HL-60 (cell line): ENCODE measurements around the gene HLA-DPB1.

Experiments used
- DNase-seq, 2 experiments: peaks; one replicate each; pipeline ENCODE4 v3.0.0-alpha.2; 2010 to 2020; ENCODE audit warnings: low read depth in 1 of 2, low spot score in 1 of 2
- H3K27ac ChIP-seq: fragments of 250-450 bp; sonication (Bioruptor Pico); replicated peaks from 2 replicates; pipeline ENCODE4 v1.5.1; 2020; ENCODE audit warnings: mild to moderate bottlenecking, moderate library complexity
- H3K27me3 ChIP-seq: fragments of 250-450 bp; sonication (Bioruptor Pico); 2 replicates; pipeline ENCODE4 v1.5.1; 2021; ENCODE audit warnings: mild to moderate bottlenecking, moderate library complexity; ENCODE audit not compliant: insufficient read depth, poor library complexity, severe bottlenecking
- H3K4me3 ChIP-seq: replicated peaks from 2 replicates; pipeline ENCODE4 v1.5.1; 2011; ENCODE audit warnings: mild to moderate bottlenecking, control low read depth, low read length; ENCODE audit not compliant: insufficient read depth
- GABPA ChIP-seq: IDR thresholded peaks from 2 replicates; pipeline ENCODE4 v1.6.1; 2012; ENCODE audit warnings: low read depth
- POLR2AphosphoS5 ChIP-seq: IDR thresholded peaks from 2 replicates; pipeline ENCODE4 v1.6.1; 2012; ENCODE audit warnings: low read depth
- SPI1 ChIP-seq: IDR thresholded peaks from 2 replicates; pipeline ENCODE4 v1.6.1; 2012; ENCODE audit warnings: low read depth, mild to moderate bottlenecking, borderline replicate concordance
- TF ChIP-seq, protein P1 (sequence below): IDR thresholded peaks from one replicate; pipeline ENCODE4 v1.5.1; 2011; ENCODE audit warnings: low read length, control low read depth, inconsistent platforms; ENCODE audit not compliant: insufficient read depth
- TF ChIP-seq, protein P2 (sequence below): IDR thresholded peaks from 2 replicates; pipeline ENCODE4 v1.6.1; 2012; ENCODE audit warnings: low read depth; ENCODE audit not compliant: insufficient replicate concordance

The HLA-DPB1 gene

DNA sequence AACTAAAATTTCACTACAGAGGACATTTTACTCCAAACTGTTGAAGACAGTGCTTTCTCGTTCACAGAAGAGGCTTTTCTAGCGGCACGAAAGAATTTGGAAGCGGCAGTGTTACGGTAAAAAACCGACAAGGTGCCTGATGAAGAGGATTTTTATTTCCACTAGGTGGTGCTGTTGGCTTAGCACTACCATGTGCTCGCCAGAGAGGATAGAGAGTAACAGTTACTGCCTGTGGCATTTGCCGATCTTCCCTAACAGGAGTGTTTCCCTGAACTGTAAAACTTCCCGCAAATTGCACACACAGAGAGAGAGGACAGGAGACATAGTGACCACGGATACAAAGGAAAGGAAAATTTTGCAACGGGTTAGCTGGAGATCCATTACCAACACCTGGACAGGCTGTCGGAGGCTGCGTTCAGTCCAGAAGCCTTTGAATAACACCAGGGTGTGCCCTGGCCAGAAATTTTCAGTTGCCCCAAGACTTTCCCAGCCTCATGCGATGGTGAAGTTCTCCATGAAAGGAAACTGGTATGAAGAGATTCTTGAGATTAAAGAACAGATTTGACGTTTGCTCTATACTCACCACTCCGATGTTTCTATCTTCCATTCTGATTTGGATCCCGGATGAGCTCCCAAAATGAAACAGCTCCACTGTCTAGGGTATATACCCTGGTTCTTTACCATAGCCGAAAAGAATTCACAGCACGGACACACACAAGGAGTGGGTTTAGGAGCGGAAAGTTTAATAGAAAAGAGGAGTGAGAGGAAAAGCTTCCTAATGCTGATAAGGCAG lies 48.1 kb downstream of the HLA-DPB1 start:
- peak in 1 of 2 experiments; percentile 54 for DNase-seq
- TF ChIP-seq GABPA (no peak), POLR2AphosphoS5 (no peak), SPI1 (no peak)
- TF ChIP-seq, protein P1, sequence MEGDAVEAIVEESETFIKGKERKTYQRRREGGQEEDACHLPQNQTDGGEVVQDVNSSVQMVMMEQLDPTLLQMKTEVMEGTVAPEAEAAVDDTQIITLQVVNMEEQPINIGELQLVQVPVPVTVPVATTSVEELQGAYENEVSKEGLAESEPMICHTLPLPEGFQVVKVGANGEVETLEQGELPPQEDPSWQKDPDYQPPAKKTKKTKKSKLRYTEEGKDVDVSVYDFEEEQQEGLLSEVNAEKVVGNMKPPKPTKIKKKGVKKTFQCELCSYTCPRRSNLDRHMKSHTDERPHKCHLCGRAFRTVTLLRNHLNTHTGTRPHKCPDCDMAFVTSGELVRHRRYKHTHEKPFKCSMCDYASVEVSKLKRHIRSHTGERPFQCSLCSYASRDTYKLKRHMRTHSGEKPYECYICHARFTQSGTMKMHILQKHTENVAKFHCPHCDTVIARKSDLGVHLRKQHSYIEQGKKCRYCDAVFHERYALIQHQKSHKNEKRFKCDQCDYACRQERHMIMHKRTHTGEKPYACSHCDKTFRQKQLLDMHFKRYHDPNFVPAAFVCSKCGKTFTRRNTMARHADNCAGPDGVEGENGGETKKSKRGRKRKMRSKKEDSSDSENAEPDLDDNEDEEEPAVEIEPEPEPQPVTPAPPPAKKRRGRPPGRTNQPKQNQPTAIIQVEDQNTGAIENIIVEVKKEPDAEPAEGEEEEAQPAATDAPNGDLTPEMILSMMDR, result peak; percentile 19
- H3K27me3 ChIP-seq, result peaks cover 3% of the 10 kb centered on the region
- no peak overlapping the region for H3K27ac ChIP-seq
- H3K4me3 ChIP-seq, result no peak overlapping the region

DNA sequence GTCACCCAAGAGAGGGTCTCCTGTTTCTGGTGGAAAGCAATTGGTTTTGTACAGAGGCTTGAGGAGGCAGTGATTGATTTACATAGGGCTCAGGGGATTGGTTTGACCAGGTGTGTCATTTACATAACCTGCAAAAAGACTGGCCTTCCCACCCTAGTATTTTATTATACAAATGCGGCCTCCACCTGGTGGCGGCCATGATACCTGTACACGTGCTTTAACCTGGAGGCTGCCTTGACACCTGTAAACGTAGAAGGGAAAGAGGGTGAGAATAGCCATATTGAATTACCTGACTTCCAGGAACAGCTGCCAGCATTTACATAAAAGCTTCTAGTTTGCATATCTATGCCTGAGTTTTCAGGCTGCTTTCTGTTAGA lies 48.7 kb downstream of the HLA-DPB1 start:
- Histone ChIP-seq H3K4me3 (no peak overlapping the region), H3K27me3 (peaks cover 3% of the 10 kb centered on the region), H3K27ac (no peak overlapping the region)
- TF ChIP-seq POLR2AphosphoS5 (no peak), SPI1 (no peak)
- TF ChIP-seq, protein P2, sequence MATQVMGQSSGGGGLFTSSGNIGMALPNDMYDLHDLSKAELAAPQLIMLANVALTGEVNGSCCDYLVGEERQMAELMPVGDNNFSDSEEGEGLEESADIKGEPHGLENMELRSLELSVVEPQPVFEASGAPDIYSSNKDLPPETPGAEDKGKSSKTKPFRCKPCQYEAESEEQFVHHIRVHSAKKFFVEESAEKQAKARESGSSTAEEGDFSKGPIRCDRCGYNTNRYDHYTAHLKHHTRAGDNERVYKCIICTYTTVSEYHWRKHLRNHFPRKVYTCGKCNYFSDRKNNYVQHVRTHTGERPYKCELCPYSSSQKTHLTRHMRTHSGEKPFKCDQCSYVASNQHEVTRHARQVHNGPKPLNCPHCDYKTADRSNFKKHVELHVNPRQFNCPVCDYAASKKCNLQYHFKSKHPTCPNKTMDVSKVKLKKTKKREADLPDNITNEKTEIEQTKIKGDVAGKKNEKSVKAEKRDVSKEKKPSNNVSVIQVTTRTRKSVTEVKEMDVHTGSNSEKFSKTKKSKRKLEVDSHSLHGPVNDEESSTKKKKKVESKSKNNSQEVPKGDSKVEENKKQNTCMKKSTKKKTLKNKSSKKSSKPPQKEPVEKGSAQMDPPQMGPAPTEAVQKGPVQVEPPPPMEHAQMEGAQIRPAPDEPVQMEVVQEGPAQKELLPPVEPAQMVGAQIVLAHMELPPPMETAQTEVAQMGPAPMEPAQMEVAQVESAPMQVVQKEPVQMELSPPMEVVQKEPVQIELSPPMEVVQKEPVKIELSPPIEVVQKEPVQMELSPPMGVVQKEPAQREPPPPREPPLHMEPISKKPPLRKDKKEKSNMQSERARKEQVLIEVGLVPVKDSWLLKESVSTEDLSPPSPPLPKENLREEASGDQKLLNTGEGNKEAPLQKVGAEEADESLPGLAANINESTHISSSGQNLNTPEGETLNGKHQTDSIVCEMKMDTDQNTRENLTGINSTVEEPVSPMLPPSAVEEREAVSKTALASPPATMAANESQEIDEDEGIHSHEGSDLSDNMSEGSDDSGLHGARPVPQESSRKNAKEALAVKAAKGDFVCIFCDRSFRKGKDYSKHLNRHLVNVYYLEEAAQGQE, result no peak
- DNase-seq, result no peak

DNA sequence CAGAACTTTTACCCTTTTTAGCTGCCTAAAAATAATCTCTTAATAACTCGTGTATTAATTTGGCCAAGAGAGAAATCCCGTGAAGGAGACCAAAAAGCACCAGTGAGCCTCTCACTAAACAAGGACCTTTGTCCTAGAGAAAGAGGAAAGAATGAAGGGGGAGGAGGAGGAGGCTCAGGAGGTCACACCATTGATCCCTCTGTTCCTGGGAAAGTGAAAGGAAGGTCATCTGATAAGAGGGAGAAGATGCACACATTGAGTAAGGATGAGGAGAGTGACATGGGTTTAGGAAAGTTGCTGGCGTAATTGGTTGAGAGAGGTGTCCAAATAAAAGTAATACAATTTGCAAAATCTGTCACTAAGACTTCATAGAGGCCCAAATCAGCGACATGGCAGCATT lies 49.2 kb downstream of the HLA-DPB1 start:
- TF ChIP-seq, protein P1, result no peak
- no peak for TF ChIP-seq POLR2AphosphoS5
- TF ChIP-seq GABPA, result no peak
- no peak for TF ChIP-seq SPI1
- TF ChIP-seq, protein P2, result no peak
- no peak overlapping the region for H3K27ac ChIP-seq
- no peak overlapping the region for H3K4me3 ChIP-seq
- no peak for DNase-seq
- H3K27me3 ChIP-seq, result peaks cover 3% of the 10 kb centered on the region

DNA sequence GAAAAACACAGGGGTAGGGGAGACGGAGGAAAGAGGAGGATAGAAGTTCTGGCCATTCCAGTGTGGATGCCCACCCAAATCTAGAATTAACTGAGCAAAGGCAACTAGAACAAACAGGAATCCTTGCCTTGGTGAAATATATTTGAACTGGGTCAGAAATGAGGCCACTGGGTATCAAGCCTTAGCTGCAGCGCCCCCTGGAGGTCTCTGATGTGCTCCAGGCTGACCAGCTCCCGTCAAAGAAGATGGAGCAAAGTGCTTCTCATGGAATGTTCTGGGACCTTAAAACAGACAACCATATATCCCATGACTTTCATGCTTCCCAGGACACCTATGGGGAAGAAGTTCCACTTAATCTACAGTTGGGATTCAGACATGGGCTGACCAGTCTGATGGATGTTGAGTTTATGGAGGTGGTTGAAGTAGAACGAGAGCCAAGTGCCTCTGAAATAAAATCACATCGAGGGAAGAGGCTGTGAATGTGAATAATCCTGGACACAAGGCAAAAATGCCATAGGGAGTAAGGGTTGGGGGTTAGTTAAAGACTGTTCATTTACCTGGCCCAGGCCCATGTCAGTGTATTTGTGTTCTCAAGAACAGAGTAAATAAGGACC lies 50.4 kb downstream of the HLA-DPB1 start:
- Histone ChIP-seq H3K27ac (no peak overlapping the region), H3K27me3 (no peaks in the 10 kb centered on the region), H3K4me3 (no peak overlapping the region)
- peak in 1 of 2 experiments; percentile 36 for DNase-seq
- TF ChIP-seq, protein P1, result peak; percentile 43
- TF ChIP-seq GABPA, result no peak
